NCI-H748 (cell line): Measurements from ENCODE around the gene M1AP.
"Not testable (repeated sequence)": the region's sequence is repeated elsewhere in the genome, so short reads cannot be mapped to it uniquely, and the experiment has no call there.

ENCODE experiments used
- DNase-seq: peaks from one replicate; lab custom pipeline; 2025; ENCODE audit not compliant: unreplicated experiment; lab: John Stamatoyannopoulos, UW

Gene M1AP

GRCh38 chr2:74569686-74570085 is 78.4 kb downstream of the M1AP start:
- DNase-seq, result no peak

GRCh38 chr2:74567881-74568280 is 80.2 kb downstream of the M1AP start:
- no peak for DNase-seq

GRCh38 chr2:74566754-74567085 is 81.4 kb downstream of the M1AP start:
- DNase-seq, result no peak

GRCh38 chr2:74566076-74566753 is 81.9 kb downstream of the M1AP start:
- DNase-seq, result no peak

- no peak for DNase-seq
Observed at GRCh38 chr2:74564222-74564621, 83.9 kb downstream of the M1AP start.

GRCh38 chr2:74562126-74562775 is 85.9 kb downstream of the M1AP start:
- DNase-seq, result no peak

GRCh38 chr2:74561022-74561421 is 87.1 kb downstream of the M1AP start:
- DNase-seq, result not testable (repeated sequence)

- no peak for DNase-seq
Observed at GRCh38 chr2:74560591-74560990, 87.5 kb downstream of the M1AP start.

- peak; percentile 7 for DNase-seq
Observed at GRCh38 chr2:74559912-74560311, 88.2 kb downstream of the M1AP start.

GRCh38 chr2:74558284-74559230 is 89.6 kb downstream of the M1AP start:
- no peak for DNase-seq

GRCh38 chr2:74556831-74557370 is 91.2 kb downstream of the M1AP start:
- DNase-seq, result no peak

GRCh38 chr2:74556159-74556558 is 92.0 kb downstream of the M1AP start:
- DNase-seq, result no peak

- DNase-seq, result no peak
Observed at GRCh38 chr2:74555610-74556103, 92.5 kb downstream of the M1AP start.

- DNase-seq, result peak; percentile 66
Observed at GRCh38 chr2:74554820-74555531, 93.2 kb downstream of the M1AP start.

GRCh38 chr2:74553892-74554819 is 94.0 kb downstream of the M1AP start, which contains the start of the genes DOK1 and LOXL3:
Gene DOK1 (plus strand): TSS chr2:74554720. CDS start chr2:74554755, 35 bp downstream.
Gene LOXL3 (minus strand): TSS chr2:74553942. CDS start chr2:74552634, 1,308 bp downstream.
- DNase-seq, result peak; percentile 74

- peak; percentile 15 for DNase-seq
Observed at GRCh38 chr2:74552914-74553811, 95.0 kb downstream of the M1AP start.

- DNase-seq, result no peak
Observed at GRCh38 chr2:74551942-74552913, 95.9 kb downstream of the M1AP start.
